ENCODE measurements around the gene RASSF7.

RASSF7 gene

GRCh38 chr11:587546-587945, 26.8 kb downstream of the RASSF7 start:
- no peak for DNase-seq

GRCh38 chr11:587978-588380, 27.2 kb downstream of the RASSF7 start:
- DNase-seq, result no peak

- DNase-seq, result no peak
These were observed 29.0 kb downstream of the RASSF7 start for GRCh38 chr11:589798-590197.

- DNase-seq, result no peak
These were observed 30.2 kb downstream of the RASSF7 start for GRCh38 chr11:590997-591396.

GRCh38 chr11:592501-592900, 31.7 kb downstream of the RASSF7 start:
- no peak for DNase-seq

GRCh38 chr11:592918-593317, 32.1 kb downstream of the RASSF7 start:
- DNase-seq, result no peak

GRCh38 chr11:593347-593746, 32.6 kb downstream of the RASSF7 start:
- DNase-seq, result no peak

- no peak for DNase-seq
These were observed 34.6 kb downstream of the RASSF7 start for GRCh38 chr11:595400-595799.

GRCh38 chr11:596374-596773, 35.6 kb downstream of the RASSF7 start:
- DNase-seq, result no peak

GRCh38 chr11:597166-597725, 36.5 kb downstream of the RASSF7 start:
- no peak for DNase-seq

- DNase-seq, result no peak
These were observed 37.4 kb downstream of the RASSF7 start for GRCh38 chr11:598005-598680.

- no peak for DNase-seq
These were observed 40.9 kb downstream of the RASSF7 start for GRCh38 chr11:601573-602245.

GRCh38 chr11:603154-603553, 42.4 kb downstream of the RASSF7 start:
- no peak for DNase-seq

- DNase-seq, result no peak
These were observed 44.7 kb downstream of the RASSF7 start for GRCh38 chr11:605286-606129.

- no peak for DNase-seq
These were observed 45.5 kb downstream of the RASSF7 start for GRCh38 chr11:606245-606644.

- DNase-seq, result no peak
These were observed 46.4 kb downstream of the RASSF7 start for GRCh38 chr11:607020-607780.

- DNase-seq, result no peak
These were observed 47.3 kb downstream of the RASSF7 start for GRCh38 chr11:607971-608659.

- no peak for DNase-seq
These were observed 48.1 kb downstream of the RASSF7 start for GRCh38 chr11:608791-609251.

GRCh38 chr11:609341-609811, 48.6 kb downstream of the RASSF7 start:
- DNase-seq, result no peak

GRCh38 chr11:610146-610801, 49.5 kb downstream of the RASSF7 start:
- no peak for DNase-seq
